A673 (cell line): ENCODE data around the gene TTC12.

Experiments used
- CTCF ChIP-seq: fragments of 300-800, 200-600 bp; sonication (generic); conservative IDR thresholded peaks from 2 replicates; pipeline ENCODE4 v1.5.1; 2017; ENCODE audit warnings: low read depth, mild to moderate bottlenecking, antibody characterized with exemption, low read length, moderate library complexity, mixed read lengths
- EZH2 ChIP-seq: fragments of 200-600 bp; sonication (generic); IDR thresholded peaks from 2 replicates; pipeline ENCODE4 v1.6.1; 2017; ENCODE audit warnings: borderline replicate concordance, low read depth, mild to moderate bottlenecking, mixed read lengths, antibody characterized with exemption, low read length; ENCODE audit not compliant: poor library complexity, severe bottlenecking

GRCh38 chr11:113378692-113379091, 64.3 kb downstream of the TTC12 start:
- TF ChIP-seq CTCF (no peak), EZH2 (no peak)
